Mucosa of descending colon (tissue), 3 donors: ENCODE data around the gene CCND1. TPM values are rescaled to one million over a fixed set of nuclear protein-coding genes. Genes with fewer than 3 reads are reported as not detected.

ENCODE experiments used
- ATAC-seq: fragments of 200-7000 bp; cut with Tn5 transposase; one replicate; pipeline ENCODE4 v1.9.1; 2020; ENCODE audit warnings: mild to moderate bottlenecking, moderate library complexity
- DNase-seq, 3 donors: peaks; one replicate each; pipeline ENCODE4 v3.0.0-alpha.2; 2020
- H3K36me3 ChIP-seq: fragments of 200-600 bp; one replicate; pipeline ENCODE4 v1.8.0; 2021; ENCODE audit warnings: low read depth, mild to moderate bottlenecking
- H3K4me1 ChIP-seq: fragments of 200-600 bp; one replicate; pipeline ENCODE4 v1.8.0; 2021; ENCODE audit warnings: low read depth, mild to moderate bottlenecking
- H3K4me3 ChIP-seq: fragments of 200-600 bp; one replicate; pipeline ENCODE4 v1.8.0; 2021; ENCODE audit warnings: mild to moderate bottlenecking
- H3K9me3 ChIP-seq: fragments of 200-600 bp; one replicate; pipeline ENCODE4 v1.8.0; 2021; ENCODE audit warnings: mild to moderate bottlenecking
- CTCF ChIP-seq: fragments of 200-600 bp; IDR thresholded peaks from one replicate; pipeline ENCODE4 v1.8.0; 2022; ENCODE audit warnings: antibody characterized with exemption, mild to moderate bottlenecking
- intact Hi-C, 2 donors: fragments of 100-400 bp; cut with DNase I in 1 of 2; cut with micrococcal nuclease in 1 of 2; formaldehyde crosslinking; loops; one replicate each; pipeline versions ENCODE4 v1.11.0 to v1.11.1; 2022; cut with DNase I, micrococcal nuclease
- total RNA-seq, 3 donors: library from RNA; stranded (reverse); fragmentation: NEBNext Ultra II Directional in 2 of 3; extraction: Animal tissue kit (Norgen Biotek cat#: 25700) in 2 of 3; gene quantifications; one replicate each; pipeline versions ENCODE4 v1.2.1 to v1.2.4, GENCODE V29; 2021 to 2023
- donor health status: DM: no; HTN: no; CAD: no; lungs with moderate emphysema.
- donor health status: DM: no; HTN: no; CAD: no.
- donor health status: DM: no; HTN: yes; CAD: no.

The CCND1 gene
- total RNA-seq, 3 donors from 2014 or later: 44.6 to 82.4 (median 58.9) TPM

- ATAC-seq (peak; percentile 46), DNase-seq (peak in 1 of 3 donors; percentile 17)
- H3K4me1 ChIP-seq: no peaks in the 10 kb centered on the region
- H3K9me3 ChIP-seq: no peaks in the 10 kb centered on the region
- H3K36me3 ChIP-seq: no peaks in the 10 kb centered on the region
- TF ChIP-seq CTCF: no peak
- intact Hi-C loops: no loop called here
- H3K4me3 ChIP-seq: no peak overlapping the region
Observed at GRCh38 chr11:69598147-69598546, 42.8 kb upstream of the CCND1 start.

GRCh38 chr11:69599502-69599901, 41.5 kb upstream of the CCND1 start:
- TF ChIP-seq CTCF: no peak
- no peak for ATAC-seq
- intact Hi-C loops: no loop called here
- Histone ChIP-seq H3K9me3 (no peaks in the 10 kb centered on the region), H3K4me1 (no peaks in the 10 kb centered on the region), H3K4me3 (no peak overlapping the region), H3K36me3 (no peaks in the 10 kb centered on the region)
- DNase-seq: no peak

- ATAC-seq (no peak), DNase-seq (no peak)
- intact Hi-C loops: no loop called here
- no peak for TF ChIP-seq CTCF
- H3K36me3 ChIP-seq: no peaks in the 10 kb centered on the region
- H3K4me3 ChIP-seq: no peak overlapping the region
- H3K4me1 ChIP-seq: no peaks in the 10 kb centered on the region
- H3K9me3 ChIP-seq: no peaks in the 10 kb centered on the region
Observed at GRCh38 chr11:69600001-69600400, 41.0 kb upstream of the CCND1 start.

- H3K4me1 ChIP-seq: no peaks in the 10 kb centered on the region
- intact Hi-C loops: no loop called here
Observed at GRCh38 chr11:69601011-69601975, 39.7 kb upstream of the CCND1 start.

GRCh38 chr11:69603111-69603836, 37.7 kb upstream of the CCND1 start:
- no peaks in the 10 kb centered on the region for H3K9me3 ChIP-seq
- intact Hi-C loops: no loop called here
- H3K4me1 ChIP-seq: no peaks in the 10 kb centered on the region
- DNase-seq: no peak
- H3K36me3 ChIP-seq: no peaks in the 10 kb centered on the region
- H3K4me3 ChIP-seq: no peak overlapping the region
- no peak for ATAC-seq
- no peak for TF ChIP-seq CTCF

More at GRCh38 chr11:69601011-69601975, 39.7 kb upstream of the CCND1 start:
- DNase-seq (peak in 2 of 3 donors; percentile 19 to 33), ATAC-seq (peak; percentile 70)
- no peak overlapping the region for H3K4me3 ChIP-seq
- H3K9me3 ChIP-seq: no peaks in the 10 kb centered on the region
- H3K36me3 ChIP-seq: no peaks in the 10 kb centered on the region
- TF ChIP-seq CTCF: no peak
